GM21786 (cell line): Measurements from ENCODE around the gene CRYBA4.
"Not testable (repeated sequence)": the region's sequence is repeated elsewhere in the genome, so short reads cannot be mapped to it uniquely, and the experiment has no call there.

Experiments
- ATAC-seq: cut with Tn5 transposase; IDR thresholded peaks from one replicate; pipeline ENCODE4 v1.9.1; 2021; ENCODE audit not compliant: unreplicated experiment

CRYBA4 gene

GRCh38 chr22:26593763-26594162 lies 28.0 kb upstream of the CRYBA4 start:
- ATAC-seq: no peak

GRCh38 chr22:26597026-26597425 lies 24.7 kb upstream of the CRYBA4 start:
- ATAC-seq: no peak

GRCh38 chr22:26597480-26597879 lies 24.3 kb upstream of the CRYBA4 start:
- ATAC-seq: no peak

GRCh38 chr22:26599505-26599904 lies 22.3 kb upstream of the CRYBA4 start:
- ATAC-seq: no peak

GRCh38 chr22:26601726-26602125 lies 20.0 kb upstream of the CRYBA4 start:
- ATAC-seq: no peak

- ATAC-seq: no peak
Observed at GRCh38 chr22:26602127-26602526, 19.6 kb upstream of the CRYBA4 start.

GRCh38 chr22:26604368-26604767 lies 17.4 kb upstream of the CRYBA4 start:
- ATAC-seq: no peak

- ATAC-seq: no peak
Observed at GRCh38 chr22:26606611-26607010, 15.2 kb upstream of the CRYBA4 start.

GRCh38 chr22:26608129-26608528 lies 13.6 kb upstream of the CRYBA4 start:
- no peak for ATAC-seq

- no peak for ATAC-seq
Observed at GRCh38 chr22:26609287-26609686, 12.5 kb upstream of the CRYBA4 start.

- peak; percentile 75 for ATAC-seq
Observed at GRCh38 chr22:26610072-26610958, 11.4 kb upstream of the CRYBA4 start.

- ATAC-seq: no peak
Observed at GRCh38 chr22:26610996-26611395, 10.8 kb upstream of the CRYBA4 start.

GRCh38 chr22:26612652-26613051 lies 9.1 kb upstream of the CRYBA4 start:
- no peak for ATAC-seq

- ATAC-seq: not testable (repeated sequence)
Observed at GRCh38 chr22:26613753-26614152, 8.0 kb upstream of the CRYBA4 start.

GRCh38 chr22:26614322-26614721 lies 7.4 kb upstream of the CRYBA4 start:
- ATAC-seq: no peak

- ATAC-seq: no peak
Observed at GRCh38 chr22:26615149-26615548, 6.6 kb upstream of the CRYBA4 start.

- no peak for ATAC-seq
Observed at GRCh38 chr22:26615830-26616435, 5.8 kb upstream of the CRYBA4 start.

- no peak for ATAC-seq
Observed at GRCh38 chr22:26616650-26617049, 5.1 kb upstream of the CRYBA4 start.

GRCh38 chr22:26617271-26618199 lies 4.2 kb upstream of the CRYBA4 start, which contains the start of gene CRYBB1:
Gene CRYBB1 (minus strand): TSS chr22:26618027. CDS start chr22:26616319, 1,708 bp downstream.
- no peak for ATAC-seq

GRCh38 chr22:26618455-26618854 lies 3.3 kb upstream of the CRYBA4 start:
- ATAC-seq: no peak

- ATAC-seq: no peak
Observed at GRCh38 chr22:26619510-26619909, 2.3 kb upstream of the CRYBA4 start.
